GM19240 (cell line): Measurements from ENCODE around the gene PPP6C.
A peak's percentile ranks its signal among the peaks of the same experiment; 100 is the strongest.
"Not testable (repeated sequence)": the region's sequence is repeated elsewhere in the genome, so short reads cannot be mapped to it uniquely, and the experiment has no call there.

Experiments
- DNase-seq: peaks from one replicate; pipeline ENCODE4 v3.0.0; 2011; ENCODE audit warnings: low spot score; ENCODE audit not compliant: insufficient read length

The PPP6C gene

DNA sequence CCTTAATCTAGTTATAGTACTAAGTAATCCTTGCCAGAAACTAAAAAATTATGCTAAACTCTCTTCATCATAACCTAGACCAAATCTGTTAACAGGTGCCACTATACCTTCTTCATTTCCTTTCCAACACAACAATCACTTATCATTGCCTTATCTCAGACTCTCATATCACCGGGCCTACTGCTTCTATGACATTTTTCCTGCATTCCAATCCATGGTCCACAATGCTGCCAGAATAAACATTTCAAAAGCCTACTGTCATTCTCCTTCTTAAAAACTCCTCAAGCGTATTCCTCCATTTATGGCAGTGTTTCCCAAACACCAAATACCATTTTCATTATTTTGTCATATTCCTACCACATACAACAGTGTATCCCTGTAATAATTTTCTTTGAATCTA is 6.5 kb downstream of the PPP6C start:
- DNase-seq = no peak

DNA sequence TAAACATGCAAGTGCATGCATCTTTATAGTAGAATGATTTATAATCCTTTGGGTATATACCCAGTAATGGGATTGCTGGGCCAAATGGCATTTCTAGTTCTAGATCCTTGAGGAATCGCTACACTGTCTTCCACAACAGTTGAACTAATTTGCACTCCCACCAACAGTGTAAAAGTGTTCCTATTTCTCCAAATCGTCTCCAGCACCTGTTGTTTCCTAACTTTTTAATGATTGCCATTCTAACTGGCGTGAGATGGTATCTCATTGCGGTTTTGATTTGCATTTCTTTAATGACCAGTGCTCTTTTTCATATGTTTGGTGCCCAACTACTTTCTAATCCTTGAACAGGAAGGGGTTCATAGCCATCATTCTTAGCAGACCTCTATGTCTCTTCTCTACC is 7.8 kb downstream of the PPP6C start:
- DNase-seq = not testable (repeated sequence)

DNA sequence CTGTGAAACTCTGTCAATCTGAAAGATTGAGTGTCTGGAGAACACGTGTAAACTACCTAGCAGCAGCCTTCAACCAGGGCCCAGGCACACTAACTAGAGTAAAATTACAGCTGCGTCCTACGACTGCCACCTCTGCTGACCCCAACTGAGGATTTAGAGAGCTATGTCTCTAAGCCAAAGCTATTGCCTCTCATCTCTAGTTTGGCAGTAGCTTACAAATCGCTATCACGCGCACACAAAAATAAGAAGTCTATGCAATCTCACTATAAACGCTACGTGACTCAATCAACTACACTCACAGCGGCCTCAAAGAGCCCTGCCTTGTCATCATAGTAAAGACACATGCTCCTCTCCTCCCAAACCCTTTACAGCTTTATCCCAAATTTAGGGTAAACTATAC is 8.7 kb downstream of the PPP6C start:
- DNase-seq = no peak

DNA sequence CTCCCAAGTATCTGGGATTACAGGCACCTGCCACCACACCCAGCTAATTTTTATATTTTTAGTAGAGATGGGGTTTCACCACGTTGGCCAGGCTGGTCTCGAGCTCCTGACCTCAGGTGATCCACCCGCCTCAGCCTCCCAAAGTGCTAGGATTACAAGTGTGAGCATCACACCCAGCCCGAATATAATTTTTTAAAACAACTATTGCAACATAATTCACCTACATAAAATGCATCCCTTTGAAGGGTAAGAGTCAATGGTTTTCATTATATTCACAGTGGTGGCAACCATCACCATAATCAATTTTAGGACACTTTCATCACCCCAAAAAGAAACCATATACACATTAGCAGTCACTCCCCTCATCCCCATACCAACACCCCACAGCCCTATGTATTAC is 9.8 kb downstream of the PPP6C start:
- not testable (repeated sequence) for DNase-seq

DNA sequence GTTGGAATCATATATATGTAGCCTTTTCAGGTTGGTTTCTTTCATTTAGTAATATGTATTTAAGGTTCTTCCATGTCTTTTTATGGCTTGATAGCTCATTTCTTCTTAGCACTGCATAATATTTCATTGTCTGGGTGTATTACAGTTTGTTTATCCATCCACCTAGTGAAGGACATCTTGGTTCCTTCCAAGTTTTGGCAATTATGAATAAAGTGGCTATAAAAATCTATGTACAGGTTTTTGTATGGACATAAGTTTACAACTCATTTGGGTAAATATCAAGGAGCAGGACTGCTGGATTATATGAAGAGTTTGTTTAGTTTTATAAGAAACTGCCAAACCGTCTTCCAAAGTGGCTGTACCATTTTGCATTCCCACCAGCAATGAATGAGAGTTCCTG is 11.7 kb downstream of the PPP6C start:
- DNase-seq = no peak

DNA sequence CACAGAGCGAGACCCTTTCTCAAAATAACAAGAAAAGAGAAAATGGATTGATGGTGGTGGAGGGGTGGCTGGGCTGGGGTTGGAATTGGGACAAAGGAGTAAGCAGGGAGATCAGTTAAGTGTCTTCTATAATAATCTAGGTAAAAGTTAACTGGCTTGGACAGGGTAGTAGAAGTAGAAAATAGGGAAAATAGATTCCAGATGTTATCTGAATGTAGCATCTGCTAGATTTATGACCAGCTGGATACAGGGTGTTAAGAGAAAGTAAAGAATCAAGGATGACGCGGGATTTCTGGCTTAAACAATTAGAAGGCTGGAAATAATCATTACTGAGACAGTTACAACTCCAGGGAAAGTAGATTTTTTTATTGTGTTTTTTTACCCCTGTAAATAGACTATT is 13.0 kb downstream of the PPP6C start:
- DNase-seq = no peak

DNA sequence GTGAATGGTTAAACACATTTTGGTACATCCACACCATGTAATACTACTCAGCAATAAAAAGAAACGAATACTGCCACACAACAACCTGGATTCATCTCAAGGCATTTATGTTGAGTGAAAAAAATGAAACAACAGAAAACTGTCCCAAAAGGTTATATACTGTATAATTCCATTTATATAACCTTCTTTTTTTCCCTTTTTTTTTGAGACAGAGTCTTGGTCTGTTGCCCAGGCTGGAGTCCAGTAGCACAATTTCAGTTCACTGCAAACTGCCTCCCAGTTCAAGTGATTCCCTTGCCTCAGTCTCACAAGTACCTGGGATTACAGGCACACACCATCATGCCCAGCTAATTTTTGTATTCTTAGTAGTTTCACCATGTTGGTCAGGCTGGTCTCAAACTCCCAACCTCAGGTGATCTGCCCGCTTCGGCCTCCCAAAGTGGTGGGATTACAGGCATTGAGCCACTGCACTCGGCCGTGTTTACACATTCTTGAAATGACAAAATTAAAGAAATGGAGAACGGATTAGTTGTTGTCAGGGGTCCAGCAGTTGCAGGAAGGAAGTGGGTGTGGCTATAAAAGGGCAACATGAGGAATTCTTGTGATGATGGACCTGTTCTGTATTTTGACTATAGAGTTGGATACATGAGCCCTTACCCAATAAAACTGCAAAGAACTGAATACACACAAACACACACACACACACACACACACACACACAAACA is 17.4 kb downstream of the PPP6C start:
- no peak for DNase-seq

DNA sequence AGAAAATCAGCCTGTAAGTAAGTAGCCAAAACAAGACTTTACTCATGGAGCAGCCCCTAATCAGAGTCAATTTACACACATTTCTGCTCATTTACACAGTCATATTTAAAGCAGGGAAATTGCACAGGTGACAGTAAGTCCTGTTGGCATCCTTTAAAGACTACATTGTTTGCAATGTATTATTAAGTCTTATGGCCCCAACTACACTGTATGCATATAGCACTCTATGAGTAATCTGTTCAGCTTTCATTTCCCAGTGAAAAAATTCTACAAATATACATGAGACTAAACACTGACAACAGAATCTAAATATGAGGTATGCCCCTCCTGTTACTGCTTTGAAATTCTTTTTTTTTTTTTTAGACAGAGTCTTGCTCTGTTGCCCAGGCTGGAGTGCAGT is 19.7 kb downstream of the PPP6C start:
- no peak for DNase-seq

DNA sequence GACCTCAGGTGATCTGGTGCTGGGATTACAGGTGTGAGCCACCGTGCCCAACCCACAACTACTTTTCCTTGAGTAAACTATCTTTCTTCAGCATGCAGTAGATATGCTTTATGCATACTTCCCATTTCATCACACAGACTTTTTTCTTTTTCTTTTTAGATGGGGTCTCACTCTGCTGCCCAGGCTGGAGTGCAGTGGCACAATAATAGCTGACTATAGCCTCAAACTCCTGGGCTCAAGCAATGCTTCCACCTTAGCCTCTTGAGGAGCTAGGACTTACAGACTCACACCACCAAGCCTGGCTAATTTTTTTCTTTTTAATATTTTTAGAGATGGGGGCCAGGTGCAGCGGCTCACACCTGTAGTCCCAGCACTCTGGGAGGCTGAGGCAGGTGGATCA is 22.8 kb downstream of the PPP6C start:
- DNase-seq = no peak

DNA sequence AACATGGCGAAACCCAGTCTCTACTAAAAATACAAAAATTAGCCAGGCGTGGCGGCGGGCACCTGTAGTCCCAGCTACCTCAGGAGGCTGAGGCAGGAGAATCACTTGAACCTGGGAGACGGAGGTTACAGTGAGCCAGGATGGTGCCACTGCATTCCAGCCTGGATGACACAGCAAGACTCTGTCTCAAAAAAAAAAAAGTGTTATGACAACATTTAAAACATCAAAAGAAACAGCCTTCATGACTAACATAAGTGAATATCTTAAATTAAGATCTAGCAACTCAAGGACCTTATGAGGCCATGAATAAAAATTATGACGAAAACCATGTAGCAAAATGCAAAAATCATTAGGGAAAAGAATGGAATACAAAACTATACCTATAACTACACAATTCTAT is 26.7 kb downstream of the PPP6C start:
- DNase-seq = not testable (repeated sequence)

DNA sequence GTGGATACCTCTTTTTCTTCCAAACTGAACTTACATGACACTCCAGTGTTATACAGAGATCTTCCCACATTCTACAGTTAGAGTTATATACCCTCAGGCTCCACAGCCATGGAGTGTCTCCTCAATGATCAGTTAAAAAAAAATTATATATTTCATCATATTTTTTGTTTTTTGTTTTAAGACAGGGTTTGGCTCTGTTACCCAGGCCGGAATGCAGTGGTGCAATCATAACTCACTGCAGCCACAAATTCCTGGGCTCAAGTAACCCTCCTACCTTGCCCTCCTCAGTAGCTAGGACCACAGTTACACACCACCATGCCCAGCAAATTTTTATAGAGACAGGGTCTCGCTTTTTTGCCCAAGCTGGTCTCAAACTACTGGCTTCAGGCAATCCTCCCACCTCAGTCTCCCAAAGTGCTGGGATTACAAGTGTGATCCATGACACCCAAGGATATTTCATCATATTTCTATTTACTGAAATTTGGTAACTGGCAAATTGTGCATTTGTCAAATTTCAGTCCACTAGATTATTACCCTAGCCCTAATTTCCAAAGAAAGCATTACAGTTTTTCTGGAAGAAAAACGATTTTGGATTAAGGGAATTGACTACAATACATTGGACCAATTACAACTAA is 28.2 kb downstream of the PPP6C start:
- DNase-seq = no peak

DNA sequence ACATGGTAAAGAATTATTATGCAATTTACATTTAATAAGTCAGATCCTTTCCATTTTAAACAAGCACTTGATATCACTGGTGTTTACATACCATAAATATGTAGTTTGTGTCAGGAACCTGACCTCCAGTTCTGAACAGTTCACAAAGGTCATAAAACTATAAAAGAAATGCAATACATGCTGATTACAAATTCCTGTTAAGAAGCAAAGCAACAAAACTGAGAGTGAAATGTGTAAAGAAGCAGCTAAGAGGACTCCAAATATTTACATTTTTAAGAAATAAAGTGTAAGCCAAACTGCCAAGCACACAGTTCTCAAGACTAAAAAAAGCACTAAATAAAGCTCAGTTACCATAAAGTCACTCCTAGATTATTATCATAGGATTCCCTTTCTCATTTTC is 28.9 kb downstream of the PPP6C start:
- no peak for DNase-seq

DNA sequence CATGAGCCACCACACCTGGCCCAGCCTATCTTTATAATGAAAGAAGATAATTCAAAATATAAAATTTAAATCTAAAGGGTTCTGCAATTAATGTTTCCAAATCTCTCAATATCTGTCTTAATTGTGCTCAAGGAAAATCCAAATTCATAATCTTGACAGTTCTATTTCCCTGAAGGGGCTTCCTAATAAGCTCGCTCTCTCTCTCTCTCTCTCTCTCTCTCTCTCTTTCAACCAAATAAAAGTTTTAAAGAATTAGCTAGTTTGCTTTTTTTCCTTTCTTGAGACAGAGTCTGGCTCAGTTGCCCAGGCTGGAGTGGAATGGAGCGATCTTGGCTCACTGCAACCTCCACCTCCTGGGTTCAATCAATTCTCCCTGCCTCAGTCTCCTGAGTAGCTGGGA is 33.1 kb downstream of the PPP6C start:
- no peak for DNase-seq

DNA sequence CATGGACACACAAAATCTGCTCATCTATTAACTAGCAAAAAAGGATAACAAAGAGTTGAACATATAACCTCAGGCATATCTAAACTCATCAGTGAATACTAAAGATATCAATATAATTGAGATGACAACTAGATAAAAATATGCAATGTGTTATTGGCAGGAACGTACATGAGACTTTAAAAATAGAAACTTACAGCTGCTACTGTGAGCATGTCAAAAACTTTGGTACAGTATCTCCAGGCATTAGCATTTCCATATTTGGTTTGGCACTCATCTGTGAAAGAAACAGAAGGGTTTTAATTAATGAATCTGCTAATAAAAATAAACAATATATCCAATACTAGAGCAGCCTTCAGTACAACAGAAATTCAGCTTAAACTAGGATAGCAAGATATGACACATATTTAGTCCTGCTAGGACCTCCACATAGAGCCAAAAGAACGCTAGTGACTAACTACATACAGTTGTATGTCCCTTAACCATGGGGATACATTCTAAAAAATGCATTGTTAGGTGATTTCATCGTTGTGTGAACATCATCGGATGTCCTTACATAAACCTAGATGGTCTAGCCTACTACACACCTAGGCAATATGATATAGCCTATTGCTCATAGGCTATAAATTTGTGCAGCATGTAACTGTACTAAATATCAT is 35.8 kb downstream of the PPP6C start:
- DNase-seq = no peak

DNA sequence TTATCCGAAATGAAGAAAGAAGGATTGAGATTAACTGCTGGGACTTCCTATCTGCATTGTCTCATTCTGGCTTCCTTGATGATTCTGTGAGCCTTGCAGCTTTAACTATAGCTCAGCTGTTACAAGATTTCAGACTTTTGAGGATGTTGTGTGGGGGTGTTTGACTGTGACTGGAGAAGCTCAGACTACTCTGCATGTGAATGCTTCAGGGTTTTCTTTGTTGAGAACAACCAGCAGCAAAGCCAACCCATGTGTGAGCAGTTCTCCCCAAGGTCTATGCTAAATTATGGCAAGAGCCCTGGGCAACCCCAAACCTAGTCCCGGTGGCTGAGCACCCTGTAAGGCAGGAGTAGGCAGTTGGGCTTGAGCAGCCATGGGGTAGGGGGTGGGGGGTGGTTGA is 37.9 kb downstream of the PPP6C start:
- no peak for DNase-seq

DNA sequence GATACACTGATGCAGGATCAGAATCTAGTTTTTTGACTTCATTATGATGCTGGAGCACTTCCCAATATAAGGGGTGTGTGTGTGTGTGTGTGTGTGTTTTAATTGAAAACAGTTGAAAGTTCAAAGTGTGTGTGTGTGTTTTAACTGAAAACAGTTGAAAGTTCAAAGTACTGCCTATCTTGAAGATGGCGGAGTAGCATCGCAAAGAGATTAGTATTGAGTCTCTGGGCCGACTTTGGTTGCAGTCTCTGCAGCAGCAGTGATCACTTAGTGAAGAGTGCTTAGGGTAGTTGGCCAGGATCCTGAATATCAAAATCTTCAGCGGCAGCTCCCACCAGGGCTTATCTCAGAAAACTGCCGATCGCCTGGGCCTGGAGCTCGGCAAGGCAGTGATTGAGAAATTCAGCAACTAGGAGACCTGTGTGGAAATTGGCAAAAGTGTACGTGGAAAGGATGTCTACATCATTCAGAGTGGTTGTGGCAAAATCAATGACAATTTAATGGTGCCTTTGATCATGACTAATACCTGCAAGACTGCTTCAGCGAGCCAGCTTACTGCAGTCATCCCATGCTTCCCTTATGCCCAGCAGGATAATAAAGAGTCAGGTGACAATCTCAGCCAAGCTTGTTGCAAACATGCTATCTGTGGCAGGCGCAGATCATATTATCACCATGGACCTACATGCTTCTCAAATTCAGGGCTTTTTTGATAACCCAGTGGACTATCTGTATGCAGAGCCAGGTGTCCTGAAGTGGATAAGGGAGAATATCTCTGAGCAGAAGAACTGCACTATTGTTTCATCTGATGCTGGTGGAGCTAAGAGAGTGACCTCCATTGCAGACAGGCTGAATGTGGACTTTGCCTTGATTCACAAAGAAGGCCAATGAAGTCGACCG is 39.0 kb downstream of the PPP6C start:
- no peak for DNase-seq

DNA sequence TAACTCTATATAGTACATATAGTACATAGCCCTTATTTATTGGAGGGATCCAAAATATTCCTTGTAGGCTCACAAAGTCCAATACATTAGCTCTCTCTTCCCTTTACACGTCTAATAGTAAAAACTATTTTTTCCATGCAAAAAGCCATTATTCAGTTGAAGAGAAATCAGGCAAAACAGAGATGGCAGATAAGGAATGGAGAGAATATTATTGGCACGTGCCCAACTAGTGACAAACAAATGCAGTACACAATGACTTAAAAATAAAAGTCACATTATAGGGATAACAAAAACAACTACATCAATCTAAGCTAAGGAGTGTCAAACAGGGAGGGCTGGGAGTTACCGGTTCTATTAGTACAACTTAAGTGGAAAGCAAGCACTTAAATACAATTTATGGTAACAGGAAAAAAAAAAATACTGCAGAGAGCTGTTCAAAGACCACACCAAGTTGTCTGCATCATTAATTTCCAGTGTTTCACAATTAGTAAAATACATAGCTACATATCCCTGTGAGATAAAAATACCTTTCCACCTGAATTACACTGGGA is 42.1 kb downstream of the PPP6C start:
- DNase-seq = no peak

DNA sequence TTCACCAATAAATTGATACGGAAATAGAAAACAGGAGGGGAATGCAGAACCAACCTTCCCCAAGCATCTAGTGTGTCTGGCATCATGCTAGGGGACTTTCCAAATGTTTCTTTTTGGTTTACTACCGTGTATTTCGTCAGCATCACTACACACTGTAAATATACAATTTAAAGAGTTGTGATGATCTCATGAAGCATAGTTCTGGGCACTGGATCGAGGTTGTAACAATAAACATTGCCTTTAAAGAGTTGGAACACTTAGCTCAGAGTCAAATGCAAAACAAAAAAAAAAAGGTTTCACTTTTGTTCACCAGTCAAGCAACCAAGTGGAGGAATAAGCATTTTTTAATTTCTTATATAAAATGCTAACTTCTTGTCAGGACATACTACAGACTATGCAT is 43.4 kb downstream of the PPP6C start:
- no peak for DNase-seq

DNA sequence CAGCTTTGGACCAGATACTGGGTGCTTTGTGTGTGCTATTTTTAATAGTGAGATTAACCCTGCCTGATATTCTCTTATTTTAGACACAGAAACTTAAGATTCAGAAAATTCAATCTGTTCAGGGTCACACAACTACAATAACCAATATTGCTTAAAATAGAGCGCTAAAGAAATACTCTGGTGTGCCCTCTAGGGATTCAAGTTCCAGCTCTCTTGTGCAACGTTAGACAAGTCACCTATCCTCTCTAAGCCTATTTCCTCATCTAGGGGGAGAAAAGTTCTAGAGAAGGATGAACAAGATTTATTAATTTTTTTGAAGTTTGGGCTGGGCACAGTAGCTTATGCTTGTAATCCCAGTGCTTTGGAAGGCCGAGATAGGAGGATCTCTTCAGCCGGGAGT is 44.2 kb downstream of the PPP6C start:
- DNase-seq = no peak

DNA sequence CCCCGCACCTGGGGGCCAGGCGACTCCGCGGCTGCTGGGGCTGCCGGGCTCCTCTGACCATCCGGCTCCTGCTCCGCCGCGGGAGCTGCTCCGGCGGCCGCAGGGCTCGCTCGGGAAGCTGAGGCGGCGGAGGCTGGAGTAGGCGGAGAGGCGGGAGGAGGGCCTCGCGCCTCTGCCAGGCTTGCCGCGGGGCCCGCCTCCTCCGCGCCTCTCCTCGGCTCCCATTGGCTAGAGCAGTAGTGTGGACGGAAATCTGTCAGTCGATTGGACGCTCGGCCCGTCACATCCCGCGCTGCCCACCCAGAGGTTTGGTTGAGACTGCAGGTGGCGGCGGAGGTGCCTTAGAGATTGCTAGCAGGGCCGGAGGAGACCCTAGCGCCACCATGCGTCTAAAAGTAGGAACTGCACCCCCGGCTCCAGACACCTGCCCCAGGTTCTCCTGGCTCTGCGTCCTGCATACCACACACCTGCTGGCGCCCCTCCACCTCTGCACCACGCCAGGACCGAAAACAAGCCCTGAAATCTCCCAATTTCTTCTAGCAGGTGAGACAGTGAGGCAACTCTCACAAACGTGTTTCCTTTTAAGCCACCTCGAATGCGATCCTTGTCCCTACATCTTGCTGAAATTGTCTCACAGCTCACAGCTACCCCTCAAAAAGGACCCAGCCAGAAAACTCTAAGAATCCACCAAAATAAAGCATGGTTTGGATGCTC is 46.1 kb downstream of the PPP6C start, which contains the start of gene SCAI:
SCAI (minus strand) TSS at position 152 of the 714 bp plus-strand sequence; CDS start at position 61, 91 bp downstream.
- peak; percentile 95 for DNase-seq
